Anterior cingulate cortex (tissue), 58 donors: Measurements from ENCODE around the gene RNF223.

Source experiments
- DNase-seq, 58 donors: peaks; one replicate each; lab custom pipeline; 2025; lab: John Stamatoyannopoulos, UW

RNF223 gene

DNA sequence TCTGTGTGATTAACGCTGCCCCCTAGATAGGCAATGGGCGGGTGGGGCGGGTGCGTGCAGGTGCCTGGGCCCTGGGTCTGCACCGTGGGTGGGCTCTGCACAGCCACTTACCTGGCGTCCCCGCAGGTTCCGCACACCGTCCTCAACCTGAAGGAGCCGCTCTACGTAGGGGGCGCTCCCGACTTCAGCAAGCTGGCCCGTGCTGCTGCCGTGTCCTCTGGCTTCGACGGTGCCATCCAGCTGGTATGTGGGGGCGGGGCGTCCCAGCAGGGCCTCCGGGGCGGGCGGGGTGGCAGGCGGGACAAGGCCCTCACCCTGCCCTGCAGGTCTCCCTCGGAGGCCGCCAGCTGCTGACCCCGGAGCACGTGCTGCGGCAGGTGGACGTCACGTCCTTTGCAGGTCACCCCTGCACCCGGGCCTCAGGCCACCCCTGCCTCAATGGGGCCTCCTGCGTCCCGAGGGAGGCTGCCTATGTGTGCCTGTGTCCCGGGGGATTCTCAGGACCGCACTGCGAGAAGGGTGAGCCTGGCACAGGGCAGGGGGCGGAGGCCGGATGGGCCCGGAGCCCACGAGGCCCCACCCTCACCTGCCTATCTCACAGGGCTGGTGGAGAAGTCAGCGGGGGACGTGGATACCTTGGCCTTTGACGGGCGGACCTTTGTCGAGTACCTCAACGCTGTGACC is 22.8 kb downstream of the RNF223 start:
- no peak for DNase-seq

DNA sequence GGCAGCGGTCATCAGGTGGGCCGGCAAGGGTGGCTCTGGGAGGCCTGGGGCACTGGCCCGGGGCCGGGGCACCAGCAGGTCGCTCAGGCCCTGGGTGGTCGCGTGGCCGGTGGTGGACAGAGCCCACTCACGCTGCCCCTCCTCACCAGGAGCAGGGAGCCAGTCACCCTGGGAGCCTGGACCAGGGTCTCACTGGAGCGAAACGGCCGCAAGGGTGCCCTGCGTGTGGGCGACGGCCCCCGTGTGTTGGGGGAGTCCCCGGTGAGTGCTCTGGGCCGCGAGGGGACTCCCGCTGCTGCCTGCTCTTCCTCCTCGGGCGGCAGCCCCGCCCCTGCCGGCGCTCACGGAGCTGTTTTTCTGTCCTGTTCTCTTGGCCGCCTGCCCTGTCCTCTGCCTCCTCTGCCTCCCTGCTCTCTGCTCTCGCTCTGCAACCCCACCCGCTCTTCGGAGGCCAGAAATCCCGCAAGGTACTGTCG is 23.5 kb downstream of the RNF223 start:
- peak in 4 of 58 donors; percentile 8 to 36 (median 32) for DNase-seq

- DNase-seq = no peak
Measured at GRCh38 chr1:1049318-1050165, 24.6 kb downstream of the RNF223 start.

DNA sequence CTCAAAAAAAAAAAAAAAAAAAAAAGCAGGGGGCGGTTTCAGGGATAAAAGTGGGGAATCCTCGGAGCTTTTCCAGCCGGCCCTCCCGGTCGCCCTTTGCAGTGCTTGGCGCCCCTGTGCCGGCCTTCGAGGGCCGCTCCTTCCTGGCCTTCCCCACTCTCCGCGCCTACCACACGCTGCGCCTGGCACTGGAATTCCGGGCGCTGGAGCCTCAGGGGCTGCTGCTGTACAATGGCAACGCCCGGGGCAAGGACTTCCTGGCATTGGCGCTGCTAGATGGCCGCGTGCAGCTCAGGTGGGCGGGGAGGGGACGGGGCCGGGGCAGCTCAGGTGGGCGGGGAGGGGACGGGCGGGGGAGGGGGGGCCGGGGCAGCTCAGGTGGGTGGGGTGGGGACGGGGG is 25.3 kb downstream of the RNF223 start:
- DNase-seq = no peak

- DNase-seq = no peak
Measured at GRCh38 chr1:1047963-1048362, 26.1 kb downstream of the RNF223 start.

DNA sequence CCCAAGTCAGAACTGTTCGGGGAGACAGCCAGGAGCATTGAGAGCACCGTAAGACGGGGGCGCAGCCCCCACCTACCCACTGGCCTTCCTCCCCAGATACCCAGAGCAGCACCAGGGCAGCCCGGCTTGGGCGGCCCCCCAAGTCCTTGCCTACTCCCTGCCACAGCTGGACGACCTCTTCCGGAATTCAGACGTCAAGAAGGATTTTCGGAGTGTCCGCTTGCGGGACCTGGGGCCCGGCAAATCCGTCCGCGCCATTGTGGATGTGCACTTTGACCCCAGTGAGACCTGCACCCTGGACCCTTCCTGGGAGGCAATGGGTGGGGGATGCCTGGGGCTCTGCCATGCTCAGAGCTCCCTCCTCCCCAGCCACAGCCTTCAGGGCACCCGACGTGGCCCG is 26.7 kb downstream of the RNF223 start:
- DNase-seq = no peak

GRCh38 chr1:1046767-1047166 is 27.3 kb downstream of the RNF223 start:
- DNase-seq = no peak

- DNase-seq = no peak
Measured at GRCh38 chr1:1046243-1046642, 27.9 kb downstream of the RNF223 start.

DNA sequence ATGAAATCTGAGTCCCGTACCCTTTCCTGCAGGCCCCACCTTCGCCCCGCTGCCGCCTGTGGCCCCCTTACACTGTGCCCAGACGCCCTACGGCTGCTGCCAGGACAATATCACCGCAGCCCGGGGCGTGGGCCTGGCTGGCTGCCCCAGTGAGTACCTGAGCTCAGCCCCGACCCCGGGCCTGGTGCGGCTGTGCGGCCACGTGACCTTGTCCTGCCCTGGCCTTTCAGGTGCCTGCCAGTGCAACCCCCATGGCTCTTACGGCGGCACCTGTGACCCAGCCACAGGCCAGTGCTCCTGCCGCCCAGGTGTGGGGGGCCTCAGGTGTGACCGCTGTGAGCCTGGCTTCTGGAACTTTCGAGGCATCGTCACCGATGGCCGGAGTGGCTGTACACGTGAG is 29.0 kb downstream of the RNF223 start:
- DNase-seq = no peak

- no peak for DNase-seq
Measured at GRCh38 chr1:1044455-1045078, 29.5 kb downstream of the RNF223 start.

DNA sequence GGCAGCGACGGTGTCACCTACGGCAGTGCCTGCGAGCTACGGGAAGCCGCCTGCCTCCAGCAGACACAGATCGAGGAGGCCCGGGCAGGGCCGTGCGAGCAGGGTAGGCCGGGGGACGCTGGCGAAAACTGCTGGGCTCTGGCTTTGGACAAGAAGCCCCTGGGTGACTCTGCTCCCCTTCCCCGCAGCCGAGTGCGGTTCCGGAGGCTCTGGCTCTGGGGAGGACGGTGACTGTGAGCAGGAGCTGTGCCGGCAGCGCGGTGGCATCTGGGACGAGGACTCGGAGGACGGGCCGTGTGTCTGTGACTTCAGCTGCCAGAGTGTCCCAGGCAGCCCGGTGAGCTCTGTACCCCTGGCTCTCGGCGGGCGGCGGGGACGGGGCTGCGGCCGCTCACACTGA is 30.2 kb downstream of the RNF223 start:
- DNase-seq = no peak

GRCh38 chr1:1043411-1043810 is 30.7 kb downstream of the RNF223 start:
- no peak for DNase-seq

DNA sequence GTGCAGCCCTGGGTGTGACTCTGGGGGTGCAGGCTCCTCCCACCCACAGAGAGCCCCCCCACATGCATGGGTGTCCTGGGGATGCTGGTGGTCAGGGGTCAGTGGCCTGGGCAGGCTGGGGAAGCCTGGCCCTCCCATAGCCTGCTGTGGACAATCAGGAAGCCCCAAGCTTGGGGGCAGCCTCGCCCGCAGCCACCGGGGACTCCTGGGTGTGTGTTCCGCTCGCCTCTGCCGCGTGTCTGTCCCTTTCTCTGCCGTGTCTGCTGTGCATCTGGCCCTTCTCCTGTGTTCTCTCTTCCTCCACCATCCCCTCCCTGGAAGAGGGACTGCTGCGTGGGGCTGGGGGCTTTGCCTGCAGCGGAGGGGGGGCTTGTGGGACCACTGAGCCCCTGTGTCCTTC is 31.3 kb downstream of the RNF223 start:
- no peak for DNase-seq

GRCh38 chr1:1041873-1042272 is 32.2 kb downstream of the RNF223 start:
- no peak for DNase-seq

- DNase-seq = no peak
Measured at GRCh38 chr1:1041092-1041523, 33.0 kb downstream of the RNF223 start.

GRCh38 chr1:1040004-1040991 is 33.8 kb downstream of the RNF223 start:
- DNase-seq = peak in 52 of 58 donors; percentile 27 to 87 (median 70)

DNA sequence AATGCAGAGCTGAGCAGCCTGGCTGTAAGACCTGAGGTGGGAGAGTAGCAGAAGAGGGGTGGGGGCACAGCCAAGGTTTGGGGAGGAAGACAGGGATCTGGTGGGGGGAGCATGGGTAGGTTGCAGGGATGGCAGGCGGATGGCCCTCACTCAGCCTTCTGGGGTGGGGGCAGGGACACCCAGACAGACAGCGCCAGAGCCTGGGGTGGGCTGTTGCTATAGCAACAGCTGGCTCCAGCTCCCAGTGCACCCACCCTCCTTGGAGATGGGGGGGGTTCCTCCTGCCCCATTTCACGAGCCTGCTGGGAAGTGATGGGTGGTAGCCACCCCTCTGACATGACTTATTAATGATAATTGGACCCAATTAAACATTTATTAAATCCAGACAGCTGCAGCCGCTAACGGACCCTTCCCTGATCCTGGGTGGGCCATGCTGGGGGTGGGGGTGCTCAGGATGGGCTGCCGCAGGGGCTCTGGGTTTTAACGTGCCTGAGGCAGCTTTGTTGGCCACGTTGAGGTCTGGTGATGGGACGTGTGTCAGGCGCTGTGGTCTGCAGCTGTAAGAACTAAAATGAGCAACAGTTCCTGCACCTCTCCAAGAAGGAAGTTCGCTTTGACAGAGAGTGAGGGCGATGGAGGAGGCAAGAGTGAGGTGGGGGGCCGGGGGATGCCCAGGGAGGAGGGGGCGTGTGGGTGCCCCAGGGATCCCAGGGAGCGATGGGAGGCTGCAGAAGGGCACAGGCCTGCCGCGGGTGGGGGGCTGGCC is 34.8 kb downstream of the RNF223 start:
- DNase-seq = no peak

DNA sequence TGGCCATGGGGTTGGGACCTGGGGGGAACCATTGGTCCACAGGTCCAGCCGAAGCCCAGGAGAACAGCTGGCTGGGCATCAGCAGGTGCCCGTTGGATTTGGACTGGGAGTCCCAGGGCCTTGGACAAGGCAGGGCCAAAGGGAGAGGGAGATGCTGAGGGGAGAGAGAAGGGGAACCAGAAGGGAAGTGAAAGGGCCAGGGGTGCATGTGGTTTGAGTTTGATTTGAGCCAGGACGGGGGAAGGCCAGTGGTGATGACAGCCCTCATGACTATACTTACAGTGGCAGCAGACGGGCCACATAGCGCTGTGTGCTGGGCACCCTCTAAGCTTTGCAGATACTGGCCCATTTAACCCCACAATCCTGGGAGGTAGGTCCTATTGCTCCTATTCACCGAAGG is 35.4 kb downstream of the RNF223 start:
- no peak for DNase-seq
